ENCODE results near the gene OR56B4.
"Not testable (repeated sequence)": the region's sequence is repeated elsewhere in the genome, so short reads cannot be mapped to it uniquely, and the experiment has no call there.

The OR56B4 gene

GRCh38 chr11:6142936-6143335 lies 35.5 kb downstream of the OR56B4 start:
- TF ChIP-seq CTCF (IDR thresholded peaks at IDR 0.05; ENCODE audit: control insufficient read depth, extremely low read depth, insufficient read depth): no peak
- no peak overlapping the region for H3K4me3 ChIP-seq (ENCODE audit: low read depth, low read length)
- DNase-seq (ENCODE audit: low read depth): no peak

- H3K4me3 ChIP-seq (ENCODE audit: low read depth, low read length); DNase-seq (ENCODE audit: low read depth): not testable (repeated sequence)
Observed at GRCh38 chr11:6143737-6144136, 36.3 kb downstream of the OR56B4 start.

GRCh38 chr11:6151117-6151516 lies 43.6 kb downstream of the OR56B4 start:
- TF ChIP-seq CTCF (IDR thresholded peaks at IDR 0.05; ENCODE audit: control insufficient read depth, extremely low read depth, insufficient read depth): no peak
- DNase-seq (ENCODE audit: low read depth): no peak

GRCh38 chr11:6152126-6152525 lies 44.6 kb downstream of the OR56B4 start:
- no peak for TF ChIP-seq CTCF (IDR thresholded peaks at IDR 0.05; ENCODE audit: control insufficient read depth, extremely low read depth, insufficient read depth)
- DNase-seq (ENCODE audit: low read depth): no peak
- H3K4me3 ChIP-seq (ENCODE audit: low read depth, low read length): no peak overlapping the region

More at GRCh38 chr11:6151117-6151516, 43.6 kb downstream of the OR56B4 start:
- H3K4me3 ChIP-seq (ENCODE audit: low read depth, low read length): no peak overlapping the region

GRCh38 chr11:6156628-6157359 lies 49.3 kb downstream of the OR56B4 start:
- no peak overlapping the region for H3K4me3 ChIP-seq (ENCODE audit: low read depth, low read length)
- no peak for TF ChIP-seq CTCF (IDR thresholded peaks at IDR 0.05; ENCODE audit: control insufficient read depth, extremely low read depth, insufficient read depth)
- no peak for DNase-seq (ENCODE audit: low read depth)
